HCT116 (cell line): ENCODE measurements around the gene CLEC5A. TPM values are rescaled to one million over a fixed set of nuclear protein-coding genes. Genes with fewer than 3 reads are reported as not detected.

Experiments
- ATAC-seq: fragments of 200-7000 bp; cut with Tn5 transposase; 2 replicates; pipeline ENCODE4 v1.9.1; 2020; ENCODE audit warnings: mild to moderate bottlenecking, moderate library complexity
- BruUV-seq: library from RNA; stranded (reverse); fragments of 400-500 nt; replicated peaks from 2 replicates; lab custom pipeline; 2021; lab: Mats Ljungman, UMichigan
- CTCF ChIA-PET: fragments of 300-600 bp; sonication (Branson Sonifier 250); formaldehyde crosslinking; loops from one replicate; lab custom pipeline; 2021; ENCODE audit warnings: antibody characterized with exemption; lab: Charles Lee
- POLR2A ChIA-PET: fragments of 300-600, 350-600 bp; sonication (Branson Sonifier 250); formaldehyde crosslinking; loops from one replicate; lab custom pipeline; 2021; ENCODE audit warnings: antibody characterized with exemption; lab: Charles Lee
- RAD21 ChIA-PET, 2 experiments: fragments of 300-600 bp; sonication (Branson Sonifier 250); formaldehyde crosslinking; loops; one replicate each; lab custom pipeline; 2023; ENCODE audit warnings: low total read pairs in 2 of 2; ENCODE audit not compliant: uncharacterized antibody in 2 of 2, unreplicated experiment in 2 of 2, low non-redundant PET in 1 of 2; lab: Charles Lee
- DNase-seq: peaks from one replicate; pipeline ENCODE4 v3.0.0-alpha.2; 2010; ENCODE audit warnings: low read depth, low spot score
- H2AFZ ChIP-seq: fragments of 200-600 bp; shearing (Covaris generic), sonication (generic); 2 replicates; pipeline ENCODE4 v1.6.1; 2017; ENCODE audit warnings: low read depth, mixed run types, mixed read lengths, antibody characterized with exemption, low read length; ENCODE audit not compliant: poor library complexity, severe bottlenecking
- H3K27ac ChIP-seq: 2 replicates; pipeline ENCODE4 v1.5.1; 2012; ENCODE audit warnings: low read depth, low read length
- H3K27me3 ChIP-seq: fragments of 200-600 bp; sonication (generic); 2 replicates; pipeline ENCODE4 v1.6.1; 2016; ENCODE audit warnings: mixed run types, low read length, mixed read lengths; ENCODE audit not compliant: insufficient read depth
- H3K36me3 ChIP-seq, 2 experiments: fragments of 200-500 bp in 1 of 2; fragments of 200-600 bp in 1 of 2; sonication (Bioruptor generic) in 1 of 2; sonication (generic) in 1 of 2; 2 replicates each; pipeline versions ENCODE4 v1.5.1 to v1.6.1; 2014 to 2016; ENCODE audit warnings: low read length in 2 of 2, inconsistent platforms in 1 of 2, mixed read lengths in 1 of 2, mixed run types in 1 of 2; ENCODE audit not compliant: insufficient read depth in 2 of 2, control insufficient read depth in 1 of 2
- H3K4me1 ChIP-seq, 2 experiments: fragments of 200-600 bp in 1 of 2; sonication (generic) in 1 of 2; 2 replicates each; pipeline versions ENCODE4 v1.5.1 to v1.6.1; 2012 to 2017; ENCODE audit warnings: low read length in 2 of 2, inconsistent platforms in 1 of 2, mild to moderate bottlenecking in 1 of 2, mixed read lengths in 1 of 2, mixed run types in 1 of 2, moderate library complexity in 1 of 2; ENCODE audit not compliant: insufficient read depth in 2 of 2, control insufficient read depth in 1 of 2
- H3K4me2 ChIP-seq: fragments of 200-600 bp; sonication (generic); 2 replicates; pipeline ENCODE4 v1.6.1; 2017; ENCODE audit warnings: mixed run types, low read length, mixed read lengths
- H3K4me3 ChIP-seq, 2 experiments: fragments of 200-600 bp in 1 of 2; sonication (generic) in 1 of 2; replicated peaks in 1 of 2; 2 replicates each; pipeline ENCODE4 v1.5.1; 2011 to 2016; ENCODE audit warnings: low read length in 2 of 2, control low read depth in 1 of 2, low read depth in 1 of 2, mild to moderate bottlenecking in 1 of 2, mixed read lengths in 1 of 2, mixed run types in 1 of 2
- H3K79me2 ChIP-seq: fragments of 200-600 bp; sonication (generic); 2 replicates; pipeline ENCODE4 v1.6.1; 2017; ENCODE audit warnings: mild to moderate bottlenecking, mixed run types, low read length, moderate library complexity, mixed read lengths; ENCODE audit not compliant: insufficient read depth
- H3K9ac ChIP-seq: fragments of 200-600 bp; sonication (generic); 2 replicates; pipeline ENCODE4 v1.6.1; 2016; ENCODE audit warnings: low read length, mixed read lengths
- H3K9me2 ChIP-seq: fragments of 200-600 bp; sonication (generic), shearing (Covaris generic); 2 replicates; pipeline ENCODE4 v1.6.1; 2017; ENCODE audit warnings: mixed run types, mild to moderate bottlenecking, moderate library complexity; ENCODE audit not compliant: insufficient read depth
- H3K9me3 ChIP-seq, 2 experiments: fragments of 200-500 bp in 1 of 2; fragments of 200-600 bp in 1 of 2; sonication (Bioruptor generic) in 1 of 2; sonication (generic) in 1 of 2; 2 replicates each; pipeline ENCODE4 v1.6.1; 2014 to 2017; ENCODE audit warnings: low read length in 2 of 2, mixed read lengths in 2 of 2, inconsistent platforms in 1 of 2, low read depth in 1 of 2, mild to moderate bottlenecking in 1 of 2, mixed run types in 1 of 2, moderate library complexity in 1 of 2; ENCODE audit not compliant: control insufficient read depth in 1 of 2, insufficient read depth in 1 of 2
- H4K20me1 ChIP-seq: fragments of 200-600 bp; sonication (generic), shearing (Covaris generic); 2 replicates; pipeline ENCODE4 v1.6.1; 2017; ENCODE audit warnings: mixed run types, mild to moderate bottlenecking, moderate library complexity; ENCODE audit not compliant: insufficient read depth
- CBX3 ChIP-seq: IDR thresholded peaks from 2 replicates; pipeline ENCODE4 v1.6.1; 2012; ENCODE audit warnings: low read depth
- CEBPB ChIP-seq: IDR thresholded peaks from 2 replicates; pipeline ENCODE4 v1.6.1; 2012; ENCODE audit warnings: low read depth
- CTCF ChIP-seq, 3 experiments: fragments of 200-600 bp in 1 of 3; sonication (generic) in 1 of 3; IDR thresholded peaks in 2 of 3; conservative IDR thresholded peaks in 1 of 3; 2 replicates each; pipeline ENCODE4 v1.5.1; 2012 to 2017; ENCODE audit warnings: low read depth in 2 of 3, low read length in 2 of 3, antibody characterized with exemption in 1 of 3, borderline replicate concordance in 1 of 3, control low read depth in 1 of 3, mild to moderate bottlenecking in 1 of 3, mixed read lengths in 1 of 3, mixed run types in 1 of 3, moderate library complexity in 1 of 3; ENCODE audit not compliant: insufficient read depth in 1 of 3
- JUND ChIP-seq: IDR thresholded peaks from 2 replicates; pipeline ENCODE4 v1.6.1; 2012
- POLR2A ChIP-seq: IDR thresholded peaks from 2 replicates; pipeline ENCODE4 v1.7.0; 2011; ENCODE audit warnings: borderline replicate concordance; ENCODE audit not compliant: insufficient read depth, insufficient read length; ENCODE audit errors: extremely low read depth
- RAD21 ChIP-seq: IDR thresholded peaks from 2 replicates; pipeline ENCODE4 v1.6.1; 2012; ENCODE audit warnings: low read depth, mild to moderate bottlenecking
- REST ChIP-seq: IDR thresholded peaks from 2 replicates; pipeline ENCODE4 v1.6.1; 2012; ENCODE audit warnings: low read depth
- SRF ChIP-seq: IDR thresholded peaks from 2 replicates; pipeline ENCODE4 v1.6.1; 2012; ENCODE audit warnings: low read depth
- YY1 ChIP-seq: IDR thresholded peaks from 2 replicates; pipeline ENCODE4 v1.6.1; 2011; ENCODE audit warnings: low read length, low read depth, moderate library complexity, mild to moderate bottlenecking; ENCODE audit not compliant: insufficient replicate concordance; ENCODE audit errors: extremely low read depth
- ZFX ChIP-seq: fragments of 450-650 bp; IDR thresholded peaks from 2 replicates; pipeline ENCODE4 v1.6.1; 2017
- intact Hi-C: fragments of 100-400 bp; cut with micrococcal nuclease; formaldehyde crosslinking; loops from 2 replicates; pipeline ENCODE4 v1.10.0; 2022
- total RNA-seq: library from RNA; stranded (reverse); gene quantifications from one replicate; pipeline ENCODE4 v1.2.1, GENCODE V29; 2021; ENCODE audit not compliant: unreplicated experiment
- TF ChIP-seq, protein P1 (sequence below): IDR thresholded peaks from 2 replicates; pipeline ENCODE4 v1.6.1; 2012
- TF ChIP-seq, protein P2 (sequence below): IDR thresholded peaks from 2 replicates; pipeline ENCODE4 v1.6.1; 2012

The CLEC5A gene
- total RNA-seq, 1 experiment from 2014 or later: 0.32 TPM

DNA sequence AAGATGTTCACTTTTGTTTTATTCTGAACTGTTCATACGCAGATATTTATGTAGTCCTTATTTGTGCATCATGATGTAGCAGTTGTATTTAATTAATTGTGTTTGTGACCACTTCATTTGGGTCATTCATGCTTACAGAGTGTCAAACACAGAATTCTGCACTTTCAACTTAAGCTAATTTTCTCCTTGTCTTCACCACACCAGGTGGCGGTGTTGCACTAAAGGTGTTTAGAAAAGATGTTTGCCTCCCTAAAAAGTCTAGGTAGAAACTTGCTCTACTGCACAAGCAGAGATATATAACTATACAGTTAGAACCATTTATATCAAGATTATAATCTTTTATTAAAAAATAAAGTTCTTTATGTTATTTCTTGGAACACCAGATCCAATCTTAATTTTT lies 28.1 kb upstream of the CLEC5A start:
- TF ChIP-seq CEBPB (no peak), RAD21 (peak; percentile 66), CTCF (IDR thresholded peaks at IDR 0.05 in 2 of 3, conservative IDR thresholded peaks at IDR 0.05 in 1 of 3; ENCODE audit: borderline replicate concordance in 1 of 3, insufficient read depth in 1 of 3, low read depth in 2 of 3, low read length in 2 of 3) (peak; percentile 43 to 46 (median 45); a peak in 5 of 6 replicates)
- TF ChIP-seq, protein P1, sequence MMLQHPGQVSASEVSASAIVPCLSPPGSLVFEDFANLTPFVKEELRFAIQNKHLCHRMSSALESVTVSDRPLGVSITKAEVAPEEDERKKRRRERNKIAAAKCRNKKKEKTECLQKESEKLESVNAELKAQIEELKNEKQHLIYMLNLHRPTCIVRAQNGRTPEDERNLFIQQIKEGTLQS: no peak

GRCh38 chr7:141973673-141974072 lies 26.9 kb upstream of the CLEC5A start, which contains the start of gene TAS2R38:
TAS2R38 (minus strand) TSS chr7:141973773; CDS start chr7:141973689, 84 bp downstream.
- H3K9me2 ChIP-seq: no peaks in the 10 kb centered on the region
- ATAC-seq: no peak
- H3K79me2 ChIP-seq: no peaks in the 10 kb centered on the region
- no peak within 1 kb of the TSS for H3K9ac ChIP-seq
- no peaks in the 10 kb centered on the region for H4K20me1 ChIP-seq
- no peak for DNase-seq
- ChIA-PET RAD21 (no interaction called here), CTCF (interaction anchor here (1.8 kb wide), 1 partner anchor 213 kb away, joined by 9 read pairs; no protein-coding TSS in a partner anchor), POLR2A (no interaction called here)
- H3K27ac ChIP-seq: no peak within 1 kb of the TSS
- intact Hi-C loops: loop anchor here (2.0 kb wide), 1 partner anchor 329 kb away; no protein-coding TSS in a partner anchor
- H3K4me1 ChIP-seq: peaks cover 0 to 5% of the 10 kb centered on the region in 2 experiments; a peak in 2 of 4 replicates
- H3K4me3 ChIP-seq: no peak within 1 kb of the TSS
- no peak within 1 kb of the TSS for H3K4me2 ChIP-seq
- H3K27me3 ChIP-seq: no peaks in the 10 kb centered on the region
- H3K36me3 ChIP-seq: no peaks in the 10 kb centered on the region
- H2AFZ ChIP-seq: no peak within 1 kb of the TSS
- no TSS peak for BruUV-seq
- H3K9me3 ChIP-seq: no peaks in the 10 kb centered on the region
- no peak for TF ChIP-seq POLR2A
- no peak for TF ChIP-seq JUND
- TF ChIP-seq SRF: no peak
- TF ChIP-seq CBX3: no peak
- TF ChIP-seq ZFX: no peak
- TF ChIP-seq, protein P1: no peak
- no peak for TF ChIP-seq REST
- TF ChIP-seq, protein P2, sequence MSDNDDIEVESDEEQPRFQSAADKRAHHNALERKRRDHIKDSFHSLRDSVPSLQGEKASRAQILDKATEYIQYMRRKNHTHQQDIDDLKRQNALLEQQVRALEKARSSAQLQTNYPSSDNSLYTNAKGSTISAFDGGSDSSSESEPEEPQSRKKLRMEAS: no peak
- TF ChIP-seq YY1: no peak

More for the DNA sequence above, 28.1 kb upstream of the CLEC5A start:
- no peaks in the 10 kb centered on the region for H3K27me3 ChIP-seq
- RAD21 ChIA-PET: no interaction called here
- H3K9me2 ChIP-seq: no peaks in the 10 kb centered on the region
- no peak overlapping the region for H3K4me2 ChIP-seq
- BruUV-seq: no TSS peak
- peak overlapping the region; percentile 71 for H2AFZ ChIP-seq
- no peak overlapping the region for H3K9ac ChIP-seq
- intact Hi-C loops: loop anchor here (2.0 to 5.0 kb wide), 2 partner anchors 323 to 328 kb away; no protein-coding TSS in a partner anchor
- peaks cover 0 to 5% of the 10 kb centered on the region in 2 experiments; a peak in 2 of 4 replicates for H3K4me1 ChIP-seq
- H3K36me3 ChIP-seq: no peaks in the 10 kb centered on the region
- H3K4me3 ChIP-seq: no peak overlapping the region
- no peak for ATAC-seq
- no peaks in the 10 kb centered on the region for H3K79me2 ChIP-seq
- no peaks in the 10 kb centered on the region for H3K9me3 ChIP-seq
- CTCF ChIA-PET: interaction anchor here (0.5 to 3.1 kb wide), 12 partner anchors 8 to 329 kb away, joined by 3 to 36 read pairs (median 5); no protein-coding TSS in a partner anchor
- DNase-seq: peak; percentile 28
- no peaks in the 10 kb centered on the region for H4K20me1 ChIP-seq
- no peak overlapping the region for H3K27ac ChIP-seq
- POLR2A ChIA-PET: no interaction called here
